Keratinocyte (primary cell): Measurements from ENCODE around the gene SEC16A. TPM values are rescaled to one million over a fixed set of nuclear protein-coding genes. Genes with fewer than 3 reads are reported as not detected.

Source experiments
- DNase-seq: peaks from one replicate; pipeline ENCODE4 v3.0.0-alpha.2; 2011; ENCODE audit warnings: low read depth, missing footprints, low spot score
- FAIRE-seq: peaks from 2 replicates; lab custom pipeline; 2011; peaks lifted over from hg19 to GRCh38; lab: Jason Lieb, UNC
- H2AFZ ChIP-seq: 2 replicates; pipeline ENCODE4 v1.6.0; 2012; ENCODE audit warnings: low read length, control low read depth, inconsistent platforms; ENCODE audit not compliant: control insufficient read depth
- H3K27ac ChIP-seq: 2 replicates; pipeline ENCODE4 v1.5.1; 2011; ENCODE audit warnings: low read length; ENCODE audit not compliant: control insufficient read depth, insufficient read depth
- H3K27me3 ChIP-seq: 3 replicates; pipeline ENCODE4 v1.6.0; 2011; ENCODE audit warnings: low read length; ENCODE audit not compliant: control insufficient read depth, insufficient read depth; ENCODE audit errors: extremely low read depth
- H3K36me3 ChIP-seq, 2 experiments: 2 replicates in 1 of 2; 3 replicates in 1 of 2; pipeline ENCODE4 v1.5.1; 2011; ENCODE audit warnings: low read length in 2 of 2, mild to moderate bottlenecking in 1 of 2; ENCODE audit not compliant: control insufficient read depth in 2 of 2, insufficient read depth in 2 of 2; ENCODE audit errors: extremely low read depth in 1 of 2
- H3K4me1 ChIP-seq: 3 replicates; pipeline ENCODE4 v1.5.1; 2011; ENCODE audit warnings: low read length; ENCODE audit not compliant: control insufficient read depth, insufficient read depth; ENCODE audit errors: extremely low read depth
- H3K4me2 ChIP-seq: 3 replicates; pipeline ENCODE4 v1.6.0; 2011; ENCODE audit warnings: low read depth, low read length; ENCODE audit not compliant: control insufficient read depth, insufficient read depth; ENCODE audit errors: extremely low read depth
- H3K4me3 ChIP-seq, 3 experiments: fragments of 200-600 bp in 1 of 3; sonication (generic) in 1 of 3; 2 replicates in 2 of 3; 3 replicates in 1 of 3; pipeline ENCODE4 v1.5.1; 2011 to 2016; ENCODE audit warnings: low read length in 3 of 3, mild to moderate bottlenecking in 3 of 3, control low read depth in 2 of 3, inconsistent platforms in 1 of 3, low read depth in 1 of 3, mixed read lengths in 1 of 3, mixed run types in 1 of 3, moderate library complexity in 1 of 3; ENCODE audit not compliant: control insufficient read depth in 2 of 3, insufficient read depth in 2 of 3; ENCODE audit errors: extremely low read depth in 1 of 3
- H3K79me2 ChIP-seq: 2 replicates; pipeline ENCODE4 v1.6.0; 2012; ENCODE audit warnings: low read length; ENCODE audit not compliant: control insufficient read depth, insufficient read depth
- H3K9ac ChIP-seq: 3 replicates; pipeline ENCODE4 v1.6.0; 2011; ENCODE audit warnings: low read length; ENCODE audit not compliant: control insufficient read depth, insufficient read depth; ENCODE audit errors: extremely low read depth
- H3K9me1 ChIP-seq: 3 replicates; pipeline ENCODE4 v1.6.0; 2011; ENCODE audit warnings: low read length; ENCODE audit not compliant: control insufficient read depth, insufficient read depth; ENCODE audit errors: extremely low read depth
- H3K9me3 ChIP-seq: 2 replicates; pipeline ENCODE4 v1.5.1; 2012; ENCODE audit warnings: low read depth, low read length; ENCODE audit not compliant: control insufficient read depth
- H4K20me1 ChIP-seq: 3 replicates; pipeline ENCODE4 v1.6.0; 2011; ENCODE audit warnings: low read length; ENCODE audit not compliant: control insufficient read depth, insufficient read depth; ENCODE audit errors: extremely low read depth
- EZH2 ChIP-seq: IDR thresholded peaks from one replicate; pipeline ENCODE4 v1.6.1; 2012; ENCODE audit warnings: inconsistent platforms, mild to moderate bottlenecking, low read length, moderate library complexity
- dilution Hi-C: fragments of 300-500 bp; cut with MboI; formaldehyde crosslinking; loops from one replicate; pipeline ENCODE4 v1.7.0; 2020; ENCODE audit warnings: low sequenced_read_pairs; ENCODE audit not compliant: extremely low pct_ligation_motif_present
- polyA plus RNA-seq, 5 experiments: library from polyadenylated mRNA; depleted of rRNA in 3 of 5; stranded (reverse) in 3 of 5; stranded (forward) in 1 of 5; unstranded in 1 of 5; fragments of >200 nt; gene quantifications; 1 replicate in 1 of 5; 2 replicates in 3 of 5; 3 replicates in 1 of 5; pipeline versions ENCODE4 v1.2.1 to v1.2.3, GENCODE V29; 2011 to 2012; ENCODE audit warnings: missing spikeins in 2 of 5, low read depth in 1 of 5, low replicate concordance in 1 of 5
- TF ChIP-seq, protein P1 (sequence below), 3 experiments: IDR thresholded peaks in 1 of 3; conservative IDR thresholded peaks in 1 of 3; optimal IDR thresholded peaks in 1 of 3; 2 replicates in 2 of 3; 3 replicates in 1 of 3; pipeline versions ENCODE3 to v1.5.1; 2011; ENCODE audit warnings: low read length in 3 of 3, mild to moderate bottlenecking in 3 of 3, moderate library complexity in 2 of 3, control low read depth in 1 of 3, inconsistent platforms in 1 of 3; ENCODE audit not compliant: insufficient read depth in 2 of 3; ENCODE audit errors: extremely low read depth in 1 of 3

The SEC16A gene
- polyA plus RNA-seq, 1 donor (not counting 4 experiments of a cell fraction or from before 2014, with no cell fraction given), result 15.8 TPM

DNA sequence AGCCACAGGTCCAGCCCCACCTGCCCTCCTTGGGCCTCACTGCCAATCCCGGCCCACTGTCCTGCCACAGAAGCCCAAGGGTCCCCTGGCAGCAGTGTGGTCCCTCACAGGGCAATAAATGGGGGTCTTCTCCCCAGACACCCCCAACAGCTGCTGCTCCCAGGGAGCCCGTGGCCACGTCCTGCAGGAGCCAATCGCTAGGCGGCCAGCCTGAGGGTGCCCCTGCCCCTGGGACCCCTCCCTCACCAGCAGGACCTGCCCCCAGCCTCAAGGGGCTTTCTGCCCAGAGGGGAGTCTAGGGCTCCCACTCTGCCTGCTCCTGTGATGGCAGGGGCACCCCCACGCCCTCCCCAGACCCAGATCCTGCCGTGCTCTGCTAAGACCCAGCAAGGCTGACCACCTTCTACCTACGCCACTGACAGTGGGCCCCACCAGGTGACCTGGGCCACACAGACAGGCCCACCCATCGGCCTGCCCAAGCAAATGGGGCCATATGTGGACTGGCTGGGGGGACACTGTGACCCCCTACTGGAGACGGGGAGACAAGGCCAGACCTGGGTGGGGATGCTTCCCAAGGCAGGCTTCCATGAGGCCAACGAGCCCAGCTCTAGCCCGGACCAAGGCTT is 46.0 kb upstream of the SEC16A start:
- peaks cover 98% of the 10 kb centered on the region for H3K79me2 ChIP-seq
- DNase-seq, result no peak
- no peak for FAIRE-seq
- peaks cover 15% of the 10 kb centered on the region for H3K4me1 ChIP-seq
- H4K20me1 ChIP-seq, result peaks cover 59% of the 10 kb centered on the region
- H3K27me3 ChIP-seq, result no peaks in the 10 kb centered on the region
- no peak overlapping the region for H3K4me2 ChIP-seq
- no peaks in the 10 kb centered on the region for H3K9me3 ChIP-seq
- TF ChIP-seq, protein P1, sequence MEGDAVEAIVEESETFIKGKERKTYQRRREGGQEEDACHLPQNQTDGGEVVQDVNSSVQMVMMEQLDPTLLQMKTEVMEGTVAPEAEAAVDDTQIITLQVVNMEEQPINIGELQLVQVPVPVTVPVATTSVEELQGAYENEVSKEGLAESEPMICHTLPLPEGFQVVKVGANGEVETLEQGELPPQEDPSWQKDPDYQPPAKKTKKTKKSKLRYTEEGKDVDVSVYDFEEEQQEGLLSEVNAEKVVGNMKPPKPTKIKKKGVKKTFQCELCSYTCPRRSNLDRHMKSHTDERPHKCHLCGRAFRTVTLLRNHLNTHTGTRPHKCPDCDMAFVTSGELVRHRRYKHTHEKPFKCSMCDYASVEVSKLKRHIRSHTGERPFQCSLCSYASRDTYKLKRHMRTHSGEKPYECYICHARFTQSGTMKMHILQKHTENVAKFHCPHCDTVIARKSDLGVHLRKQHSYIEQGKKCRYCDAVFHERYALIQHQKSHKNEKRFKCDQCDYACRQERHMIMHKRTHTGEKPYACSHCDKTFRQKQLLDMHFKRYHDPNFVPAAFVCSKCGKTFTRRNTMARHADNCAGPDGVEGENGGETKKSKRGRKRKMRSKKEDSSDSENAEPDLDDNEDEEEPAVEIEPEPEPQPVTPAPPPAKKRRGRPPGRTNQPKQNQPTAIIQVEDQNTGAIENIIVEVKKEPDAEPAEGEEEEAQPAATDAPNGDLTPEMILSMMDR (optimal IDR thresholded peaks at IDR 0.05 in 1 of 3, IDR thresholded peaks at IDR 0.05 in 1 of 3, conservative IDR thresholded peaks at IDR 0.05 in 1 of 3; ENCODE audit: extremely low read depth in 1 of 3, insufficient read depth in 2 of 3, low read length in 3 of 3), result no peak
- no peak for TF ChIP-seq EZH2
- peaks cover 2% of the 10 kb centered on the region for H3K9me1 ChIP-seq
- no peak overlapping the region for H3K9ac ChIP-seq
- no peak overlapping the region for H3K27ac ChIP-seq
- H3K36me3 ChIP-seq, result peaks cover 11 to 21% of the 10 kb centered on the region in 2 experiments
- no peak overlapping the region for H3K4me3 ChIP-seq
- dilution Hi-C loops, result no loop called here
- no peak overlapping the region for H2AFZ ChIP-seq

DNA sequence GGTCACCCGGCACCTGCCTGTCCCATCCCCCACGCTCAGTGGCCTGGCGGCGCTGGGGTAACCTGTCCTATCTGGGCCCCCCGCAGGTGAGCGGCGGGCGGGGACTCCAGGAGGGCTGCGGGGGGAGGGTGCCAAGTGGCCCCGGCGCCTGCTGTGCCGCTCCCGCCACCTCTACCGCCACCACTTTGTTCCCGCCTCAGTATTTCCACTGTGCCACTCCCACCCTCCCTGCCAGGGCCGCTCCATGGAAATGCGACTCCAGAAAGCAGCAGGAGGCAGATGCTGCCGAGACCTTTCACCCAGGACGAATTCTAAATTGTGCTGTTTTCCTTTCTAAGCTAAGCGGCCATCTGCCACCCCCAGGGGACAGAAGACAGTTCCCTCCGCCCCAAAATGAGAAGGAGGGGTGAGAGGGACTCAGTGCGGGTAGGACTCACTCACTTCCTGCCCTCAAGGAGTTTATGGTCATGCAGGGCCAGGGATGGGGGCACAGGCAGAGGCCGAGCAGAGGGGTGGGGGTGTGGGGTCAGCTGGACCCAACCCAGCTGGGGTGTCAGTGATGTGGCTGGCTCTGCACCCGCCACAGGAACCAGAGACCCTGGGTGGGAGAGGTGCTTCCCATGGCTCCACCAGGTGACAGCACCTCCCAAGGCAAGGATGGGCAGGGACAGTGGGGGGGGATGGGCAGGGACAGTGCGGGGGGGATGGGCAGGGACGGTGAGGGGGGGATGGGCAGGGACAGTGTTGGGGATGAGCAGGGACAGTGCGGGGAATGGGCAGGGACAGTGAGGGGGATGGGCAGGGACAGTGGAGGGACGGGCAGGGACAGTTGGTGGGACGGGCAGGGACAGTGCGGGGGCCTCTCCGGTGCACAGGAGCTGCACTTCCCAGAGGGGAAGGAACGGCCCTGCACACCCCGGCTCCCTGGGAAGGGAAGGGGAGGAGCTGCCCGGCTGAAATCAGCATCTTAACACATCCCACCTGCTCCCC is 45.2 kb upstream of the SEC16A start:
- TF ChIP-seq, protein P1 (optimal IDR thresholded peaks at IDR 0.05 in 1 of 3, IDR thresholded peaks at IDR 0.05 in 1 of 3, conservative IDR thresholded peaks at IDR 0.05 in 1 of 3; ENCODE audit: extremely low read depth in 1 of 3, insufficient read depth in 2 of 3, low read length in 3 of 3), result no peak
- no peak for TF ChIP-seq EZH2
- H3K27ac ChIP-seq, result no peak overlapping the region
- peaks cover 51% of the 10 kb centered on the region for H4K20me1 ChIP-seq
- no peak overlapping the region for H2AFZ ChIP-seq
- H3K27me3 ChIP-seq, result no peaks in the 10 kb centered on the region
- no peak overlapping the region for H3K4me2 ChIP-seq
- peaks cover 7% of the 10 kb centered on the region for H3K4me1 ChIP-seq
- H3K9me1 ChIP-seq, result no peaks in the 10 kb centered on the region
- H3K36me3 ChIP-seq, result peaks cover 16 to 20% of the 10 kb centered on the region in 2 experiments
- peaks cover 98% of the 10 kb centered on the region for H3K79me2 ChIP-seq
- H3K4me3 ChIP-seq, result no peak overlapping the region
- dilution Hi-C loops, result no loop called here
- no peak overlapping the region for H3K9ac ChIP-seq
- DNase-seq (no peak), FAIRE-seq (no peak)
- no peaks in the 10 kb centered on the region for H3K9me3 ChIP-seq
